IPS DF 4.7 (cell line): Measurements from ENCODE around the gene SPECC1L.

ENCODE experiments used
- DNase-seq: peaks from one replicate; pipeline ENCODE4 v3.0.0-alpha.2; 2013; ENCODE audit warnings: low spot score; ENCODE audit errors: extremely low read depth

The SPECC1L gene

GRCh38 chr22:24359452-24360120, 89.0 kb downstream of the SPECC1L start:
- no peak for DNase-seq

GRCh38 chr22:24361976-24362646, 91.5 kb downstream of the SPECC1L start:
- DNase-seq: no peak

GRCh38 chr22:24363243-24363642, 92.6 kb downstream of the SPECC1L start:
- no peak for DNase-seq

- DNase-seq: no peak
Measured at GRCh38 chr22:24366701-24367100, 96.1 kb downstream of the SPECC1L start.

- no peak for DNase-seq
Measured at GRCh38 chr22:24367841-24368240, 97.2 kb downstream of the SPECC1L start.

GRCh38 chr22:24370401-24370800, 99.8 kb downstream of the SPECC1L start:
- DNase-seq: no peak

GRCh38 chr22:24376002-24376401, 105.4 kb downstream of the SPECC1L start:
- no peak for DNase-seq

GRCh38 chr22:24376586-24376985, 106.0 kb downstream of the SPECC1L start:
- DNase-seq: no peak

- no peak for DNase-seq
Measured at GRCh38 chr22:24379536-24379935, 108.9 kb downstream of the SPECC1L start.

- no peak for DNase-seq
Measured at GRCh38 chr22:24380220-24380904, 109.7 kb downstream of the SPECC1L start.

GRCh38 chr22:24380905-24381230, 110.2 kb downstream of the SPECC1L start:
- no peak for DNase-seq

- no peak for DNase-seq
Measured at GRCh38 chr22:24383061-24383460, 112.4 kb downstream of the SPECC1L start.

- DNase-seq: no peak
Measured at GRCh38 chr22:24384131-24384530, 113.5 kb downstream of the SPECC1L start.

GRCh38 chr22:24386937-24387471, 116.4 kb downstream of the SPECC1L start:
- no peak for DNase-seq

- DNase-seq: no peak
Measured at GRCh38 chr22:24389680-24390079, 119.0 kb downstream of the SPECC1L start.

GRCh38 chr22:24390156-24390555, 119.5 kb downstream of the SPECC1L start:
- DNase-seq: no peak

- no peak for DNase-seq
Measured at GRCh38 chr22:24390576-24390975, 119.9 kb downstream of the SPECC1L start.

GRCh38 chr22:24391836-24392217, 121.2 kb downstream of the SPECC1L start:
- DNase-seq: no peak

- no peak for DNase-seq
Measured at GRCh38 chr22:24392218-24392931, 121.7 kb downstream of the SPECC1L start.

GRCh38 chr22:24393012-24393559, 122.5 kb downstream of the SPECC1L start:
- DNase-seq: no peak

- DNase-seq: no peak
Measured at GRCh38 chr22:24393848-24394247, 123.2 kb downstream of the SPECC1L start.

GRCh38 chr22:24394254-24394653, 123.6 kb downstream of the SPECC1L start:
- no peak for DNase-seq
